Spleen (tissue), 7 donors: ENCODE measurements around the gene GIPC1.

ENCODE experiments used
- POLR2AphosphoS5 ChIP-seq, 3 donors: sonication (generic); formaldehyde crosslinking; IDR thresholded peaks; one replicate each; pipeline ENCODE4 v1.5.1; 2017; ENCODE audit warnings: antibody characterized with exemption in 3 of 3
- TF ChIP-seq, protein P1 (sequence below), 11 experiments: fragments of 200-600 bp in 7 of 11; fragments of 450-650 bp in 4 of 11; sonication (generic) in 4 of 11; IDR thresholded peaks in 8 of 11; conservative IDR thresholded peaks in 3 of 11; 1 replicate in 7 of 11; 2 replicates in 4 of 11; pipeline versions ENCODE4 v1.4.0 to v1.8.0; 2016 to 2021; ENCODE audit warnings: antibody characterized with exemption in 11 of 11, inconsistent platforms in 4 of 11, mild to moderate bottlenecking in 1 of 11
- donor health status: DM: no; HTN: no; CAD: no; lungs with moderate emphysema.
- donor health status: DM: no; HTN: no; CAD: no.
- donor health status: DM: no; HTN: no; CAD: no.

GRCh38 chr19:14492756-14493337 is 3.1 kb downstream of the GIPC1 start:
- TF ChIP-seq, protein P1, sequence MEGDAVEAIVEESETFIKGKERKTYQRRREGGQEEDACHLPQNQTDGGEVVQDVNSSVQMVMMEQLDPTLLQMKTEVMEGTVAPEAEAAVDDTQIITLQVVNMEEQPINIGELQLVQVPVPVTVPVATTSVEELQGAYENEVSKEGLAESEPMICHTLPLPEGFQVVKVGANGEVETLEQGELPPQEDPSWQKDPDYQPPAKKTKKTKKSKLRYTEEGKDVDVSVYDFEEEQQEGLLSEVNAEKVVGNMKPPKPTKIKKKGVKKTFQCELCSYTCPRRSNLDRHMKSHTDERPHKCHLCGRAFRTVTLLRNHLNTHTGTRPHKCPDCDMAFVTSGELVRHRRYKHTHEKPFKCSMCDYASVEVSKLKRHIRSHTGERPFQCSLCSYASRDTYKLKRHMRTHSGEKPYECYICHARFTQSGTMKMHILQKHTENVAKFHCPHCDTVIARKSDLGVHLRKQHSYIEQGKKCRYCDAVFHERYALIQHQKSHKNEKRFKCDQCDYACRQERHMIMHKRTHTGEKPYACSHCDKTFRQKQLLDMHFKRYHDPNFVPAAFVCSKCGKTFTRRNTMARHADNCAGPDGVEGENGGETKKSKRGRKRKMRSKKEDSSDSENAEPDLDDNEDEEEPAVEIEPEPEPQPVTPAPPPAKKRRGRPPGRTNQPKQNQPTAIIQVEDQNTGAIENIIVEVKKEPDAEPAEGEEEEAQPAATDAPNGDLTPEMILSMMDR (IDR thresholded peaks at IDR 0.05 in 8 of 11, conservative IDR thresholded peaks at IDR 0.05 in 3 of 11) = no peak
- no peak for TF ChIP-seq POLR2AphosphoS5 (IDR thresholded peaks at IDR 0.05)
